Activated T-helper 1 cell treated with anti-CD3 and anti-CD28 coated beads, Interleukin-12 subunit alpha, Interleukin-12 subunit beta, Interleukin-2, Interleukin-4 antibody, amounts not matched to agents 30 ng/mL and 10 ng/mL and 1 ng/mL, durations not matched to agents 14 hours and 24 hours and 36 hours (primary cell): Measurements from ENCODE around the gene RAB22A. TPM values are rescaled to one million over a fixed set of nuclear protein-coding genes. Genes with fewer than 3 reads are reported as not detected.
"Not testable (repeated sequence)": the region's sequence is repeated elsewhere in the genome, so short reads cannot be mapped to it uniquely, and the experiment has no call there.

Experiments used
- DNase-seq: peaks from one replicate; pipeline ENCODE4 v3.0.0; 2021; ENCODE audit warnings: low spot score
- H3K27ac Mint-ChIP-seq: one replicate; pipeline ENCODE4 v1.8.0; 2021; ENCODE audit warnings: mild to moderate bottlenecking, mixed read lengths
- H3K27me3 Mint-ChIP-seq: one replicate; pipeline ENCODE4 v1.8.0; 2022; ENCODE audit warnings: mild to moderate bottlenecking, moderate library complexity, mixed read lengths; ENCODE audit not compliant: insufficient read depth
- H3K36me3 Mint-ChIP-seq: one replicate; pipeline ENCODE4 v1.8.0; 2021; ENCODE audit warnings: low read depth, mixed read lengths
- H3K4me1 Mint-ChIP-seq: one replicate; pipeline ENCODE4 v1.8.0; 2021; ENCODE audit warnings: low read depth, mixed read lengths
- H3K4me3 Mint-ChIP-seq: one replicate; pipeline ENCODE4 v1.8.0; 2021; ENCODE audit warnings: mild to moderate bottlenecking, moderate library complexity, mixed read lengths
- H3K9me3 Mint-ChIP-seq: one replicate; pipeline ENCODE4 v1.8.0; 2021; ENCODE audit warnings: mixed read lengths
- intact Hi-C: fragments of 100-400 bp; cut with micrococcal nuclease; formaldehyde crosslinking; loops from one replicate; pipeline ENCODE4 v1.15.1; 2024
- total RNA-seq: library from RNA; stranded (reverse); gene quantifications from 2 replicates; pipeline ENCODE4 v1.2.3, GENCODE V29; 2022

Gene RAB22A
- total RNA-seq, 1 donor from 2014 or later, result 16.9 TPM

GRCh38 chr20:58402305-58402704, 92.8 kb downstream of the RAB22A start:
- no peak for DNase-seq
- Mint-ChIP-seq H3K27me3 (no peaks in the 10 kb centered on the region), H3K4me1 (peaks cover 14% of the 10 kb centered on the region), H3K36me3 (peaks cover 10% of the 10 kb centered on the region), H3K9me3 (no peaks in the 10 kb centered on the region), H3K4me3 (no peak overlapping the region), H3K27ac (no peak overlapping the region)
- intact Hi-C loops, result no loop called here

GRCh38 chr20:58402827-58403226, 93.3 kb downstream of the RAB22A start:
- Mint-ChIP-seq H3K9me3 (no peaks in the 10 kb centered on the region), H3K4me1 (peaks cover 18% of the 10 kb centered on the region), H3K27ac (no peak overlapping the region), H3K27me3 (no peaks in the 10 kb centered on the region), H3K4me3 (no peak overlapping the region), H3K36me3 (peaks cover 10% of the 10 kb centered on the region)
- intact Hi-C loops, result no loop called here
- DNase-seq, result no peak

- H3K27me3 Mint-ChIP-seq, result no peaks in the 10 kb centered on the region
- no peak overlapping the region for H3K27ac Mint-ChIP-seq
- intact Hi-C loops, result no loop called here
- H3K4me3 Mint-ChIP-seq, result no peak overlapping the region
- DNase-seq, result no peak
- H3K36me3 Mint-ChIP-seq, result peaks cover 5% of the 10 kb centered on the region
- peaks cover 18% of the 10 kb centered on the region for H3K4me1 Mint-ChIP-seq
- H3K9me3 Mint-ChIP-seq, result no peaks in the 10 kb centered on the region
Observed at GRCh38 chr20:58403272-58403671, 93.8 kb downstream of the RAB22A start.

- intact Hi-C loops, result loop anchor here (5.0 kb wide), 2 partner anchors 93 to 247 kb away; partner anchors contain the start of gene STX16
- Mint-ChIP-seq H3K4me1 (peaks cover 33% of the 10 kb centered on the region), H3K9me3 (no peaks in the 10 kb centered on the region), H3K4me3 (no peak overlapping the region), H3K36me3 (peaks cover 2% of the 10 kb centered on the region), H3K27me3 (no peaks in the 10 kb centered on the region), H3K27ac (no peak overlapping the region)
- DNase-seq, result no peak
Observed at GRCh38 chr20:58405504-58406291, 96.2 kb downstream of the RAB22A start.

GRCh38 chr20:58406422-58407001, 97.0 kb downstream of the RAB22A start:
- intact Hi-C loops, result loop anchor here (5.0 kb wide), 2 partner anchors 94 to 246 kb away; partner anchors contain the start of gene STX16
- peak overlapping the region; percentile 32 for H3K27ac Mint-ChIP-seq
- H3K36me3 Mint-ChIP-seq, result peaks cover 5% of the 10 kb centered on the region
- H3K27me3 Mint-ChIP-seq, result no peaks in the 10 kb centered on the region
- H3K4me1 Mint-ChIP-seq, result peaks cover 36% of the 10 kb centered on the region
- no peak overlapping the region for H3K4me3 Mint-ChIP-seq
- no peak for DNase-seq
- H3K9me3 Mint-ChIP-seq, result no peaks in the 10 kb centered on the region

GRCh38 chr20:58407201-58407873, 97.8 kb downstream of the RAB22A start:
- H3K4me1 Mint-ChIP-seq, result peaks cover 36% of the 10 kb centered on the region
- DNase-seq, result no peak
- intact Hi-C loops, result loop anchor here (5.0 kb wide), 2 partner anchors 95 to 245 kb away; partner anchors contain the start of gene STX16
- peaks cover 5% of the 10 kb centered on the region for H3K36me3 Mint-ChIP-seq
- no peaks in the 10 kb centered on the region for H3K9me3 Mint-ChIP-seq
- H3K27ac Mint-ChIP-seq, result peak overlapping the region; percentile 87
- H3K27me3 Mint-ChIP-seq, result no peaks in the 10 kb centered on the region
- H3K4me3 Mint-ChIP-seq, result no peak overlapping the region

- Mint-ChIP-seq H3K27ac (peak overlapping the region; percentile 87), H3K4me1 (peaks cover 36% of the 10 kb centered on the region), H3K9me3 (no peaks in the 10 kb centered on the region), H3K27me3 (no peaks in the 10 kb centered on the region), H3K4me3 (peak overlapping the region; percentile 65), H3K36me3 (peaks cover 5% of the 10 kb centered on the region)
- DNase-seq, result peak; percentile 11
- intact Hi-C loops, result loop anchor here (1.0 to 5.0 kb wide), 4 partner anchors 20 to 244 kb away; partner anchors contain the start of gene STX16
Observed at GRCh38 chr20:58407966-58408557, 98.5 kb downstream of the RAB22A start.

GRCh38 chr20:58408603-58409246, 99.2 kb downstream of the RAB22A start:
- Mint-ChIP-seq H3K9me3 (no peaks in the 10 kb centered on the region), H3K27me3 (no peaks in the 10 kb centered on the region), H3K4me3 (peak overlapping the region; percentile 65), H3K4me1 (peaks cover 36% of the 10 kb centered on the region), H3K27ac (peak overlapping the region; percentile 87), H3K36me3 (peaks cover 5% of the 10 kb centered on the region)
- intact Hi-C loops, result loop anchor here (1.0 to 5.0 kb wide), 4 partner anchors 20 to 244 kb away; partner anchors contain the start of gene STX16
- DNase-seq, result no peak

- Mint-ChIP-seq H3K4me1 (peaks cover 30% of the 10 kb centered on the region), H3K36me3 (peaks cover 16% of the 10 kb centered on the region)
- H3K4me3 Mint-ChIP-seq, H3K27me3 Mint-ChIP-seq, intact Hi-C loops, DNase-seq, H3K27ac Mint-ChIP-seq, H3K9me3 Mint-ChIP-seq: not testable (repeated sequence)
Observed at GRCh38 chr20:58414216-58414615, 104.7 kb downstream of the RAB22A start.

GRCh38 chr20:58414786-58415185, 105.3 kb downstream of the RAB22A start:
- intact Hi-C loops, H3K9me3 Mint-ChIP-seq, H3K27me3 Mint-ChIP-seq, H3K4me3 Mint-ChIP-seq, DNase-seq: not testable (repeated sequence)
- Mint-ChIP-seq H3K4me1 (peaks cover 25% of the 10 kb centered on the region), H3K27ac (peak overlapping the region; percentile 47), H3K36me3 (peaks cover 22% of the 10 kb centered on the region)

GRCh38 chr20:58416057-58416456, 106.5 kb downstream of the RAB22A start:
- Mint-ChIP-seq H3K27ac (no peak overlapping the region), H3K36me3 (peaks cover 29% of the 10 kb centered on the region), H3K4me3 (no peak overlapping the region), H3K4me1 (peaks cover 14% of the 10 kb centered on the region), H3K9me3 (no peaks in the 10 kb centered on the region), H3K27me3 (no peaks in the 10 kb centered on the region)
- no peak for DNase-seq
- intact Hi-C loops, result no loop called here

GRCh38 chr20:58416835-58417234, 107.3 kb downstream of the RAB22A start:
- Mint-ChIP-seq H3K36me3 (peaks cover 29% of the 10 kb centered on the region), H3K27me3 (no peaks in the 10 kb centered on the region), H3K4me1 (peaks cover 14% of the 10 kb centered on the region), H3K27ac (peak overlapping the region; percentile 38), H3K9me3 (no peaks in the 10 kb centered on the region), H3K4me3 (no peak overlapping the region)
- intact Hi-C loops, result no loop called here
- no peak for DNase-seq
